ENCODE data around the gene PSMA5.

GRCh38 chr1:109400035-109400655, 26.1 kb downstream of the PSMA5 start:
- TF ChIP-seq CTCF (IDR thresholded peaks at IDR 0.05; ENCODE audit: low read depth, low read length, poor library complexity, severe bottlenecking) (no peak), EZH2phosphoT487 (IDR thresholded peaks at IDR 0.05; ENCODE audit: borderline replicate concordance, low read length) (no peak)
